ENCODE data around the gene MYO1B. TPM values are rescaled to one million over a fixed set of nuclear protein-coding genes. Genes with fewer than 3 reads are reported as not detected.

Gene MYO1B
- total RNA-seq, 2 donors from 2014 or later: 18.6 to 26.3 TPM

- ATAC-seq (no peak), DNase-seq (no peak)
- intact Hi-C loops (cut with DNase I): loop anchor here in 1 of 2 donors (10.0 kb wide), 1 partner anchor 130 kb away; the partner anchor contains the start of gene MYO1B
Observed at GRCh38 chr2:191374366-191374765, 129.2 kb downstream of the MYO1B start.

- DNase-seq: no peak
- intact Hi-C loops (cut with DNase I): loop anchor here in 1 of 2 donors (10.0 kb wide), 1 partner anchor 130 kb away; the partner anchor contains the start of gene MYO1B
- ATAC-seq: no peak
Observed at GRCh38 chr2:191374939-191375338, 129.7 kb downstream of the MYO1B start.

- intact Hi-C loops (cut with DNase I): loop anchor here in 1 of 2 donors (10.0 kb wide), 1 partner anchor 132 kb away; the partner anchor contains the start of gene MYO1B
- DNase-seq: peak; percentile 72
- ATAC-seq: peak; percentile 99 to 100
Observed at GRCh38 chr2:191376981-191377629, 131.9 kb downstream of the MYO1B start.

GRCh38 chr2:191379375-191379774, 134.2 kb downstream of the MYO1B start:
- DNase-seq (no peak), ATAC-seq (no peak)
- intact Hi-C loops (cut with DNase I): loop anchor here in 1 of 2 donors (10.0 kb wide), 1 partner anchor 135 kb away; the partner anchor contains the start of gene MYO1B

GRCh38 chr2:191382801-191383200, 137.6 kb downstream of the MYO1B start:
- intact Hi-C loops (cut with DNase I): no loop called here
- ATAC-seq: peak in 1 of 2 donors; percentile 59
- no peak for DNase-seq

- no peak for ATAC-seq
- intact Hi-C loops (cut with DNase I): no loop called here
- DNase-seq: no peak
Observed at GRCh38 chr2:191383486-191383885, 138.3 kb downstream of the MYO1B start.

- DNase-seq (no peak), ATAC-seq (peak in 1 of 2 donors; percentile 46)
- intact Hi-C loops (cut with DNase I): no loop called here
Observed at GRCh38 chr2:191384829-191385228, 139.6 kb downstream of the MYO1B start.

- no peak for DNase-seq
- intact Hi-C loops (cut with DNase I): no loop called here
- no peak for ATAC-seq
Observed at GRCh38 chr2:191385416-191386160, 140.4 kb downstream of the MYO1B start.

GRCh38 chr2:191386938-191387536, 141.8 kb downstream of the MYO1B start:
- ATAC-seq (peak in 1 of 2 donors; percentile 57), DNase-seq (no peak)
- intact Hi-C loops (cut with DNase I): no loop called here

GRCh38 chr2:191389288-191389687, 144.1 kb downstream of the MYO1B start:
- ATAC-seq (no peak), DNase-seq (no peak)
- intact Hi-C loops (cut with DNase I): no loop called here

- ATAC-seq (no peak), DNase-seq (no peak)
- intact Hi-C loops (cut with DNase I): no loop called here
Observed at GRCh38 chr2:191391171-191391570, 146.0 kb downstream of the MYO1B start.

- DNase-seq (no peak), ATAC-seq (no peak)
- intact Hi-C loops (cut with DNase I): no loop called here
Observed at GRCh38 chr2:191394043-191394442, 148.8 kb downstream of the MYO1B start.

GRCh38 chr2:191396794-191397193, 151.6 kb downstream of the MYO1B start:
- DNase-seq: no peak
- intact Hi-C loops (cut with DNase I): no loop called here
- ATAC-seq: no peak

- ATAC-seq: no peak
- intact Hi-C loops (cut with DNase I): no loop called here
- DNase-seq: no peak
Observed at GRCh38 chr2:191399601-191400000, 154.4 kb downstream of the MYO1B start.

GRCh38 chr2:191401287-191401686, 156.1 kb downstream of the MYO1B start:
- ATAC-seq (no peak), DNase-seq (no peak)
- intact Hi-C loops (cut with DNase I): no loop called here

GRCh38 chr2:191402966-191403565, 157.9 kb downstream of the MYO1B start:
- DNase-seq (no peak), ATAC-seq (no peak)
- intact Hi-C loops (cut with DNase I): no loop called here

- DNase-seq (no peak), ATAC-seq (no peak)
- intact Hi-C loops (cut with DNase I): no loop called here
Observed at GRCh38 chr2:191404568-191404991, 159.4 kb downstream of the MYO1B start.

GRCh38 chr2:191405546-191405945, 160.3 kb downstream of the MYO1B start:
- intact Hi-C loops (cut with DNase I): no loop called here
- DNase-seq: no peak
- ATAC-seq: no peak

- no peak for ATAC-seq
- intact Hi-C loops (cut with DNase I): no loop called here
- DNase-seq: no peak
Observed at GRCh38 chr2:191410646-191411436, 165.6 kb downstream of the MYO1B start.
